AG04449 (cell line): Measurements from ENCODE around the gene C5orf24.
"Not testable (repeated sequence)": the region's sequence is repeated elsewhere in the genome, so short reads cannot be mapped to it uniquely, and the experiment has no call there.

Source experiments
- CTCF ChIA-PET: fragments of 350-600 bp; formaldehyde crosslinking; extraction: SDS; loops from one replicate; lab custom pipeline; 2021; ENCODE audit warnings: antibody characterized with exemption; lab: Yijun Ruan, JAX
- POLR2A ChIA-PET: fragments of 400-600, 350-600 bp; formaldehyde crosslinking; extraction: SDS; loops from one replicate; lab custom pipeline; 2020; ENCODE audit warnings: antibody characterized with exemption, inconsistent platforms; lab: Yijun Ruan, JAX
- DNase-seq: peaks from one replicate; pipeline ENCODE4 v3.0.0-alpha.2; 2010; ENCODE audit warnings: low read depth, low spot score
- H3K4me3 ChIP-seq: 2 replicates; pipeline ENCODE4 v1.5.1; 2011; ENCODE audit warnings: low read depth, mild to moderate bottlenecking, control low read depth, low read length
- CTCF ChIP-seq: IDR thresholded peaks from one replicate; pipeline ENCODE4 v1.5.1; 2011; ENCODE audit warnings: mild to moderate bottlenecking, moderate library complexity, low read length, control low read depth, inconsistent platforms; ENCODE audit not compliant: insufficient read depth; ENCODE audit errors: missing control alignments

Gene C5orf24

GRCh38 chr5:134835623-134836022 is 10.1 kb upstream of the C5orf24 start:
- no peak overlapping the region for H3K4me3 ChIP-seq
- no peak for DNase-seq
- POLR2A ChIA-PET, result interaction anchor here (0.6 to 4.1 kb wide), 2 partner anchors 10 to 11 kb away, joined by 3 to 14 read pairs; partner anchors contain the start of gene C5orf24
- no peak for TF ChIP-seq CTCF
- CTCF ChIA-PET, result interaction anchor here (1.3 kb wide), 1 partner anchor 69 kb away, joined by 3 read pairs; the partner anchor contains the start of gene PCBD2

GRCh38 chr5:134837530-134838181 is 8.1 kb upstream of the C5orf24 start:
- ChIA-PET POLR2A (interaction anchor here (1.0 kb wide), 1 partner anchor 8 kb away, joined by 6 read pairs; the partner anchor contains the start of gene C5orf24), CTCF (interaction anchor here (0.6 to 1.5 kb wide), 3 partner anchors 14 to 495 kb away, joined by 3 read pairs; no protein-coding TSS in a partner anchor)
- H3K4me3 ChIP-seq, result no peak overlapping the region
- TF ChIP-seq CTCF, result no peak
- no peak for DNase-seq

GRCh38 chr5:134838361-134838760 is 7.4 kb upstream of the C5orf24 start:
- CTCF ChIA-PET, result interaction anchor here (1.0 to 1.5 kb wide), 2 partner anchors 14 to 47 kb away, joined by 3 read pairs; no protein-coding TSS in a partner anchor
- DNase-seq, POLR2A ChIA-PET, H3K4me3 ChIP-seq: not testable (repeated sequence)

- TF ChIP-seq CTCF, result no peak
- no peak overlapping the region for H3K4me3 ChIP-seq
- ChIA-PET POLR2A (no interaction called here), CTCF (no interaction called here)
- DNase-seq, result no peak
Observed at GRCh38 chr5:134840811-134841210, 5.0 kb upstream of the C5orf24 start.

- ChIA-PET CTCF (interaction anchor here (3.2 kb wide), 1 partner anchor 60 kb away, joined by 9 read pairs; the partner anchor contains the start of gene PCBD2), POLR2A (no interaction called here)
- H3K4me3 ChIP-seq, result no peak overlapping the region
- DNase-seq, result no peak
- TF ChIP-seq CTCF, result no peak
Observed at GRCh38 chr5:134844252-134844651, 1.5 kb upstream of the C5orf24 start.

GRCh38 chr5:134845335-134845851 is 375 bp upstream of the C5orf24 start:
- no peak for DNase-seq
- ChIA-PET POLR2A (interaction anchor here (0.6 to 1.3 kb wide), 11 partner anchors 8 to 296 kb away, joined by 3 to 14 read pairs (median 4); partner anchors contain the start of genes CAMLG, PCBD2, PITX1 and TXNDC15), CTCF (interaction anchor here (0.9 to 3.2 kb wide), 4 partner anchors 9 to 59 kb away, joined by 3 to 9 read pairs (median 5); partner anchors contain the start of gene PCBD2)
- peak overlapping the region; percentile 78 for H3K4me3 ChIP-seq
- TF ChIP-seq CTCF, result no peak
